ENCODE measurements around the gene REPIN1.
A peak's percentile ranks its signal among the peaks of the same experiment; 100 is the strongest.

Gene REPIN1

GRCh38 chr7:150388306-150388705 is 19.7 kb downstream of the REPIN1 start:
- DNase-seq (ENCODE audit: low read depth) = no peak
- no peak overlapping the region for H3K4me3 ChIP-seq (ENCODE audit: control insufficient read depth, low read depth, low read length)
- TF ChIP-seq, protein P1, sequence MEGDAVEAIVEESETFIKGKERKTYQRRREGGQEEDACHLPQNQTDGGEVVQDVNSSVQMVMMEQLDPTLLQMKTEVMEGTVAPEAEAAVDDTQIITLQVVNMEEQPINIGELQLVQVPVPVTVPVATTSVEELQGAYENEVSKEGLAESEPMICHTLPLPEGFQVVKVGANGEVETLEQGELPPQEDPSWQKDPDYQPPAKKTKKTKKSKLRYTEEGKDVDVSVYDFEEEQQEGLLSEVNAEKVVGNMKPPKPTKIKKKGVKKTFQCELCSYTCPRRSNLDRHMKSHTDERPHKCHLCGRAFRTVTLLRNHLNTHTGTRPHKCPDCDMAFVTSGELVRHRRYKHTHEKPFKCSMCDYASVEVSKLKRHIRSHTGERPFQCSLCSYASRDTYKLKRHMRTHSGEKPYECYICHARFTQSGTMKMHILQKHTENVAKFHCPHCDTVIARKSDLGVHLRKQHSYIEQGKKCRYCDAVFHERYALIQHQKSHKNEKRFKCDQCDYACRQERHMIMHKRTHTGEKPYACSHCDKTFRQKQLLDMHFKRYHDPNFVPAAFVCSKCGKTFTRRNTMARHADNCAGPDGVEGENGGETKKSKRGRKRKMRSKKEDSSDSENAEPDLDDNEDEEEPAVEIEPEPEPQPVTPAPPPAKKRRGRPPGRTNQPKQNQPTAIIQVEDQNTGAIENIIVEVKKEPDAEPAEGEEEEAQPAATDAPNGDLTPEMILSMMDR (IDR thresholded peaks at IDR 0.05; ENCODE audit: control insufficient read depth, insufficient read depth, low read depth, low read length, missing control alignments) = no peak

DNA sequence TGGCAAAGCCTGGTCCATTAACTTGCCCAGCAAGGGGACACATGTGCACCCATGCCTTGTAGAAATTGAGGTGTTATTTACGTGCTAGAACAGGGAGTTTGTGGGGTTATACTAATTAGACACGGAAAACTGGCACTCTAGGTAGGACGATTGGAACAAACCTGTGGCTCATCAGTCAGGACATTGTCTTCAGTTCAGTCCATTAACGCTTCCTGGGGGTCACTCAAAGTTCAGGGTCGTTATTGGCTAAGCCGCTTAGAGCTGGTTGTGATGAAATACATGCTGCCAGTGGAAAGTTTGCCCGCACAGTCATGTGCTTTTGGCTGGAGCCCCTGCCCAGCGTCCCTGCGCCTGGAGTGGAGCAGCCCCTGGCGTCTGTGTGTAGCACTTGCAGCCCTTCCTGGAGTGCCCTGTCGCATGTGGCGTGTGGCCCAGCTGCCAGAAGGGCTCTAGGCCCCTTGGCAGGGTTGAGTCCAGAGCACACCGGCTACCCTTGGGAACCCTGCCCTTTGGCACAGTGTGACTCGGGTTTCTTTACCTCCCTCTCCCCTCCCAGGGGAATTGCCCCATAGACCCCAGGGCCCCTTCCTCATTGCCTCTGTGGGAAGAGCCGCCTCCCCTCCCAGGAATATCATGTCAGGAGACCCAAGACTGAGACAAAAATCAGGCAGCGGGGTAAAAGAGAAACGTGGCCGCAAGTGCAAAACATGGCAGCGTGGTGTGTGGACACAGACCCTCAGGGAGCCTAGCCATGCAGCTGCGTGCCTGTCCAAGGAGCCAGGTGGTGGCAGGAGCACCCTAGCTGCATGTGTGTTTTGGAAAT is 20.3 kb downstream of the REPIN1 start:
- H3K4me3 ChIP-seq (ENCODE audit: control insufficient read depth, low read depth, low read length) = no peak overlapping the region
- DNase-seq (ENCODE audit: low read depth) = no peak

GRCh38 chr7:150389532-150389816 is 20.9 kb downstream of the REPIN1 start:
- no peak for DNase-seq (ENCODE audit: low read depth)
- no peak overlapping the region for H3K4me3 ChIP-seq (ENCODE audit: control insufficient read depth, low read depth, low read length)
- TF ChIP-seq, protein P1 (IDR thresholded peaks at IDR 0.05; ENCODE audit: control insufficient read depth, insufficient read depth, low read depth, low read length, missing control alignments) = no peak

More for the DNA sequence above, 20.3 kb downstream of the REPIN1 start:
- TF ChIP-seq, protein P1 (IDR thresholded peaks at IDR 0.05; ENCODE audit: control insufficient read depth, insufficient read depth, low read depth, low read length, missing control alignments) = peak; percentile 29

DNA sequence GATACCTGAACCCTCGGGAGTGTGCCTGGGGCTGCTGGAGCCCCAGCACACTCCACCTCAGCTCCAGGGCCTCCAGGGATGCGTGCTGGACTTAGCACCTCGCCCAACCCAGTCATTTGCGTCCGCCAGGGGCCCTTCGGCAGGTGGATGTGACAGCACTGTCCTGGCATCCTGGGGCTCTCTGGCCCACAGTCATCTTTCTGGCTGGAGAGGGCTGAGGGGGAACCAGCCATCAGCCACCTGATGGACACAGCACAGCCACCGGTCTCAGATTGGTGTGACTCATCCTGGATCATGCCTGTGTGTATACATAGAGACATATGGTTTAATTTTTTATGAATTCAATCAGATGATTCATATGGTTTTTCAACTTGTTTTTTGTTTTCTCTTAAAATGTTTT is 21.6 kb downstream of the REPIN1 start:
- TF ChIP-seq, protein P1 (IDR thresholded peaks at IDR 0.05; ENCODE audit: control insufficient read depth, insufficient read depth, low read depth, low read length, missing control alignments) = no peak
- no peak for DNase-seq (ENCODE audit: low read depth)
- no peak overlapping the region for H3K4me3 ChIP-seq (ENCODE audit: control insufficient read depth, low read depth, low read length)

GRCh38 chr7:150393325-150393724 is 24.7 kb downstream of the REPIN1 start:
- no peak for DNase-seq (ENCODE audit: low read depth)
- TF ChIP-seq, protein P1 (IDR thresholded peaks at IDR 0.05; ENCODE audit: control insufficient read depth, insufficient read depth, low read depth, low read length, missing control alignments) = no peak
- no peak overlapping the region for H3K4me3 ChIP-seq (ENCODE audit: control insufficient read depth, low read depth, low read length)

DNA sequence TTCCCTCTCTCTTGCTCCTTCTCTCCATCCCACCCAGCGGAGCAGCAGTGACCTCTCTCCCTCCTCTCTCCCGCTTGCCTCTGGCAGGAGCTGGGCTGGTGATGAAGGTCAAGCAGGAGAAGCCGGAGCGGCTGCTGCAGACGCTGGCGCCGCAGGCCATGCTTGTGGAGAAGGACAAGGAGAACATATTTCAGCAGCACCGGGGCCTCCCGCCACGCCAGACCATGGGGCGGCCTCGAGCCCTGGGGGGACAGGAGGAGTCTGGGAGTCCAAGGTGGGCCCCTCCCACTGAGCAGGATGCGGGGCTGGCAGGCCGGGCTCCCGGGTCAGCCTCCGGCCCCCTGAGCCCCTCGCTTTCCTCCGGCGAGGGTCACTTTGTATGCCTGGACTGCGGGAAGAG is 27.8 kb downstream of the REPIN1 start:
- H3K4me3 ChIP-seq (ENCODE audit: control insufficient read depth, low read depth, low read length) = no peak overlapping the region
- DNase-seq (ENCODE audit: low read depth) = no peak
- TF ChIP-seq, protein P1 (IDR thresholded peaks at IDR 0.05; ENCODE audit: control insufficient read depth, insufficient read depth, low read depth, low read length, missing control alignments) = no peak
